Hepatocyte (in vitro differentiated cells): ENCODE data around the gene BOD1L2. TPM values are rescaled to one million over a fixed set of nuclear protein-coding genes. Genes with fewer than 3 reads are reported as not detected.

Experiments
- DNase-seq: peaks from one replicate; pipeline ENCODE4 v3.0.0-alpha.2; 2016; ENCODE audit warnings: low spot score
- H2AFZ ChIP-seq: fragments of 200-600 bp; sonication (generic); 2 replicates; pipeline ENCODE4 v1.6.0; 2016; ENCODE audit warnings: antibody characterized with exemption, mild to moderate bottlenecking
- H3K27ac ChIP-seq: fragments of 200-600 bp; sonication (generic); 2 replicates; pipeline ENCODE4 v1.5.1; 2016; ENCODE audit warnings: mild to moderate bottlenecking
- H3K27me3 ChIP-seq: fragments of 200-600 bp; sonication (generic); 2 replicates; pipeline ENCODE4 v1.6.1; 2016
- H3K36me3 ChIP-seq: fragments of 200-600 bp; sonication (generic); replicated peaks from 2 replicates; pipeline ENCODE4 v1.5.1; 2016; ENCODE audit warnings: low read depth; ENCODE audit not compliant: insufficient read depth
- H3K4me1 ChIP-seq: fragments of 200-600 bp; sonication (generic); 2 replicates; pipeline ENCODE4 v1.5.1; 2016; ENCODE audit warnings: mild to moderate bottlenecking, moderate library complexity; ENCODE audit not compliant: insufficient read depth
- H3K4me2 ChIP-seq: fragments of 200-600 bp; sonication (generic); 2 replicates; pipeline ENCODE4 v1.6.0; 2016
- H3K4me3 ChIP-seq: fragments of 200-600 bp; sonication (generic); 2 replicates; pipeline ENCODE4 v1.5.1; 2016; ENCODE audit warnings: mild to moderate bottlenecking
- H3K79me2 ChIP-seq: fragments of 200-600 bp; sonication (generic); 2 replicates; pipeline ENCODE4 v1.6.0; 2017; ENCODE audit warnings: mild to moderate bottlenecking
- H3K9me2 ChIP-seq: fragments of 200-600 bp; sonication (generic); replicated peaks from 2 replicates; pipeline ENCODE4 v1.6.0; 2017; ENCODE audit warnings: mild to moderate bottlenecking; ENCODE audit not compliant: insufficient read depth
- H3K9me3 ChIP-seq: fragments of 200-600 bp; sonication (generic); 2 replicates; pipeline ENCODE4 v1.5.1; 2016; ENCODE audit warnings: low read depth, mild to moderate bottlenecking
- H4K20me1 ChIP-seq: fragments of 200-600 bp; sonication (generic); 2 replicates; pipeline ENCODE4 v1.6.0; 2016; ENCODE audit warnings: mild to moderate bottlenecking; ENCODE audit not compliant: insufficient read depth, poor library complexity, severe bottlenecking
- CTCF ChIP-seq: fragments of 200-600 bp; sonication (generic); IDR thresholded peaks from 2 replicates; pipeline ENCODE4 v1.5.1; 2016; ENCODE audit warnings: antibody characterized with exemption, mild to moderate bottlenecking; ENCODE audit not compliant: poor library complexity
- EZH2 ChIP-seq: fragments of 200-600 bp; sonication (generic); IDR thresholded peaks from 2 replicates; pipeline ENCODE4 v1.6.1; 2016; ENCODE audit warnings: antibody characterized with exemption, mild to moderate bottlenecking, borderline replicate concordance
- EZH2phosphoT487 ChIP-seq: fragments of 200-600 bp; sonication (generic); IDR thresholded peaks from one replicate; pipeline ENCODE4 v1.6.1; 2018; ENCODE audit warnings: antibody characterized with exemption, mild to moderate bottlenecking, low read depth, moderate library complexity; ENCODE audit not compliant: unreplicated experiment, severe bottlenecking
- WGBS: methylation state at CpG from one replicate; pipeline ENCODE4 v1.1.6; 2016; ENCODE audit warnings: low lambda C conversion rate; ENCODE audit errors: missing lambda C conversion rate; 5-methylcytosine and 5-hydroxymethylcytosine counted together
- polyA plus RNA-seq: library from polyadenylated mRNA; unstranded; fragments of >200 nt; fragmentation: Nextera tagmentation; extraction: Ambion mirVana; gene quantifications from 2 replicates; pipeline ENCODE4 v1.2.1, GENCODE V29; 2016
- total RNA-seq: library from RNA; depleted of rRNA; stranded (reverse); fragments of >200 nt; gene quantifications from 2 replicates; pipeline ENCODE4 v1.2.3, GENCODE V29; 2014

Gene BOD1L2
- total and polyA plus RNA-seq, 2 experiments from 2014 or later = 0.23 TPM; not detected in 1

- H3K4me2 ChIP-seq = no peak overlapping the region
- H3K36me3 ChIP-seq = no peaks in the 10 kb centered on the region
- no peaks in the 10 kb centered on the region for H3K9me2 ChIP-seq
- no peaks in the 10 kb centered on the region for H3K4me1 ChIP-seq
- DNase-seq = no peak
- H2AFZ ChIP-seq = no peak overlapping the region
- 95% methylated on average over 1 of the region's 1 CpG for WGBS
- no peaks in the 10 kb centered on the region for H4K20me1 ChIP-seq
- no peaks in the 10 kb centered on the region for H3K79me2 ChIP-seq
- no peaks in the 10 kb centered on the region for H3K9me3 ChIP-seq
- TF ChIP-seq EZH2 (no peak), EZH2phosphoT487 (no peak), CTCF (no peak)
- no peak overlapping the region for H3K27ac ChIP-seq
- H3K4me3 ChIP-seq = no peak overlapping the region
- no peaks in the 10 kb centered on the region for H3K27me3 ChIP-seq
These were observed 51.2 kb downstream of the BOD1L2 start for GRCh38 chr18:57198073-57198472.

Other genes starting within 250 kb of the BOD1L2 start
- 0.03 and 0.04 TPM in 2 replicates for gene ST8SIA3, start 205.5 kb downstream of the BOD1L2 start, total RNA-seq
- not detected in 2 replicates for gene ST8SIA3, start 205.5 kb downstream of the BOD1L2 start, polyA plus RNA-seq